Measurements from ENCODE around the gene CLDND2.
A peak's percentile ranks its signal among the peaks of the same experiment; 100 is the strongest.
"Not testable (repeated sequence)": the region's sequence is repeated elsewhere in the genome, so short reads cannot be mapped to it uniquely, and the experiment has no call there.

Gene CLDND2, protein sequence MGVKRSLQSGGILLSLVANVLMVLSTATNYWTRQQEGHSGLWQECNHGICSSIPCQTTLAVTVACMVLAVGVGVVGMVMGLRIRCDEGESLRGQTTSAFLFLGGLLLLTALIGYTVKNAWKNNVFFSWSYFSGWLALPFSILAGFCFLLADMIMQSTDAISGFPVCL

DNA sequence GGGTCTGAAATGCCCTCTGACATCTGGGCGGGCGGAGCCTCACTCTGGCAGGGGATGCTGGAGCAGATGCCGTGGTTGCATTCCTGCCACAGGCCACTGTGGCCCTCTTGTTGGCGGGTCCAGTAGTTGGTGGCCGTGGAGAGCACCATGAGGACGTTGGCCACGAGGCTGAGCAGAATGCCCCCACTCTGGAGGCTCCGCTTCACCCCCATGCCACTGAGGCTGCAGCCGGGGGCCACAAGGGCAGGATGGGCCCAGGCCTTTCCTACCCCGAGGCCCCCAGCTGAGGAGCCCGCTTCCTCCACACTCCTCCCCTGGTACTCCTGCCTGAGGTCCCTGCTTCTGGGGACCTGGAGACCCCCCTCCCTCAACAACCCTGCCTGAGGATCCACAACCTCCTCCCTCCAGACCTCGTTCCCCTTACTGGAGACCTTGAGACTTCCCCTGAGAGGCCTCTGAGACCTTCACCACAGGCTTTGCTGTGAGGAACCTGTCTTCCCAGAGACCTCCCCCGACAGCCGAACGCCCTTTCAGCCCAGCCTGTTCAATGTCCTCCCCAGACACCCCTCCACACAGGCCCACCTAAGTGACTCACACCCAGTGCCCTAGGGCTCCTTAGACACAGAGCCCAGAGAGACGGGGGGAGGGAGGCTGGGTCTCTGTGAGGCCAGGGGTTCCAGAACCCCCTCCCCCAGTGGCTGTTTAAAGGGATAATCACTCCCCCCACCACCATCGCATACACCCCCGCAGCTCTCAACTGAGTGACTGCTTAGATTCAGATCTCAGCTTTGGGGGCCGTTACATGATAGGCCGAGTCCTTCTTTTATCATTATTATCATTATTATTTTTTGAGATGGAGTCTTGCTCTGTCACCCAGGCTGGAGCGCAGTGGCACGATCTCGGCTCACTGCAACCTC is at the start of gene CLDND2:
CLDND2 (minus strand) TSS at position 638 of the 917 bp plus-strand sequence; CDS start at position 212, 426 bp downstream.
- no peak for DNase-seq

DNA sequence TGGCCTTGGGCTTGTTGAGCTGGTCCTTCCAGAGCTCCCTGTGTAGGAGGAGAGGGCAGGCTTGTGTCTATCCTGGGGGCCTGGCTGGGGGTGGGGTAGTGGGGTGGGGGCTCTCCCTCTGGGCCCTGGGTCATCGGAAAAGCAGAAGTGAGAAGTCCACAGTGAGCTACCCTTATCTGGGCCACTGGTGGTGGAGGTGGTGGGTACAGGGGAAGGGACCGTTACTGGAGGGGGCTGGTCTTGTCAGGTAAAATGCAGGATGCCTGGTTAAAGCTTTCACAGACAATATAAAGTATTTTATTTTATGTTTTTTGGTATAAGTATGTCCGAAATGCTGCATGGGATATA is 49.0 kb upstream of the CLDND2 start:
- DNase-seq: no peak

DNA sequence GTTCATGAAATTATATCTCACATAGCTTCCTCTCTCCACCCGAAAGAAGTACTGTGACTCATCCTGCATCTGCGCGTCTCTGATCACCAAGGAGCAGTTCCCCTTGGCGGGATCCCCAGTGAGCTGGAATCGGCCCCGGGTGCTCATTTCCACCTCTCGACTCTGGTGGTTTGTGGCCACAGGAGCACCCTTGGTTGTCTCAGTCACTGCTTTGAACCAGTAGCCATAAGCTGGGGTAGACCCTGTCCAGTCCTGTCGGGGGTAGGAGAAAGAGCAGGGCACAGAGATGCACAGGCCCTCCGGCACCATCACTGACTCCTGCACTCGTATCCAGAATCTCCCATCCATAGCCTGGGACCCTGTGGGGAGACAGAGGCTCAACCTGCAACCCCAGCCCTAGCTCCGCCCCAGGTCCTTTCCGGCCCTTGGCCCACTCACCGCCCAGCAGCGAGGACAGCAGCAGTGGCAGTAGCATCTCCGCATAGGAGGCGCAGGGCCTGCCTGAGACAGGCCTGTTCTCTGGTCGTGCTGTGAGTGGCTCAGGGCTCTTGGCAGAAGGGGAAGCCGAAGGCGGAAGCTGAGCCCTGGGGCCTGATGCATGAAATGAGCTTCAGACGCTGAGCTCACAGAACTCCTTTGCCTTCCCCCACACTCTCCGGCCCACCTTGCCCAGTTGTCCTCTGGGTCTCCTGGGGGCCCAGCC is 48.5 kb upstream of the CLDND2 start, which contains the start of gene SIGLEC10:
SIGLEC10 (minus strand) TSS at position 536 of the 703 bp plus-strand sequence; CDS start at position 475, 61 bp downstream.
- peak; percentile 38 for DNase-seq

DNA sequence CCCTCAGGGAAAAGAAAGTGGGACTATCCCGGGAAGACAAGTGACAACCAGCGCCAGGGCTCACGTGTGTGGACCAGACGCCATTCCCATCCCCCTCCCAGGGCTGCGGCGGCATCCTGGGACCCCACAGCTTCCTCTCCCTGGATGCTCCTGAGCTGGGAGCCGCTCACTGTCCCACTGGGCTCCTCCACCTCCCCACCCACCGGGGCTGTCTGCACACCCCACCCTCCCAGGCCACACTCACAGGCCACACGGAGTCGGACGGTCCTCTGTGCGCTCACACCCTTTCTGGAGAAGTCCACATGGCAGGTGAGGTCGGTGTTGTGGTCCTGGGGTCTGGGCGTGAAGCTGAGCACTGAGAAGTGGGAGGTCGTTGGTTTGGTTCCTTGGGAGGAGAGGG is 47.6 kb upstream of the CLDND2 start:
- not testable (repeated sequence) for DNase-seq

DNA sequence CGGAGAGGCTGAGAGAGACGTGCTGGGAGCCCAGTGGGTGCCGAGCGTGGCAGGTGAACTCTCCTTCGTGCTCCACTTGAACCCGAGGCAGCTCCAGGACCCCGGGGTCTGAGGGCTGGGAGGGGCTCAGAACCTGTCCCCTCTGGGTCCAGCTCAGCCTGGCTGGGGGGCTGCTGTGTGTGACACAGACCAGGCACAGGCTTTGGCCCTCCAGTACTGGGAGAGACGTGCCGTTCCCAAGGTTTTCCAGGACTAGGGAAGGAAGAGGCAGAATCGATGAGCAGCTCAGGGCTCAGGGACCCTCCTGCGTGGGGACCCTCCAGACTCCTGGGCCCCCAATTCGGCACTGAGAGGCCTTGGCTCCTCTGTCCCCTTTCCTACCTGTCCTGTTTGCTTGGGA is 46.4 kb upstream of the CLDND2 start:
- DNase-seq: no peak

DNA sequence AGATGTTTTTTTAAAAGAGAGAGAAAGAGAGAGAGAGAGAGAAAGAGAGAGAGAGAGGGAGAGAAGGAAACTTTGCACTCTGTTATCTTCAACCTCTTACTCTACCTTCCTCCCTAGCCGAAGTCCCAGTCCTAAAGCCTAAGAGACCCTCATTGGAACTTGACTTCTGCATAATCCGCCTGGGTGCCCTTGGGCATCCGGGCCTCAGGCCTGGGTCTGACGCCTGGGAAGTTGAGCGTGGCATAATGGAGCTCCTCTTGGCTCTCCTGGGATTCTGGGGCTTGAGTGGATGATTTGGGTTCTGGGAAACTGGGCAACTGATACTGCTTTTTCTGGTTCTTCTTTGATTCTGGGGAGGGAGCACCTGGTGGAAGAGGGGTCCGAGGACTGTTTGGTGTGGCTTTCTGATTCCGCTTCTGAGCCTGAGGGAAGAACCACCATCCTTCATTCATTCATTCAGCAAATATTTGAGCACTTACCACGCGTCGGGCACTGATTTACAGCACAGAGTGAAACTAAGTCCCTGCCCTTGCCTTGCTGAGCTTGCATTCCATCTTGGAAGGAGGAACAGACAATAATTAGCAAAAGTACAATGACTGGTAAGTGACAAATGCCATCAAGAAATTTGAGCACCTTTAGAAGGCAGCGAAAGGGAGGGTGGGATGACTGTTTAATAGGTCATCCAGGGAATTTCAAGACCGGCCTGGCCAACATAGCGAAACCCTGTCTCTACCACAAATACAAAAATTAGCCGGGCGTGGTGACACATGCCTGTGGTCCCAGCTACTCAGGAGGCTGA is 42.3 kb upstream of the CLDND2 start:
- DNase-seq: no peak

DNA sequence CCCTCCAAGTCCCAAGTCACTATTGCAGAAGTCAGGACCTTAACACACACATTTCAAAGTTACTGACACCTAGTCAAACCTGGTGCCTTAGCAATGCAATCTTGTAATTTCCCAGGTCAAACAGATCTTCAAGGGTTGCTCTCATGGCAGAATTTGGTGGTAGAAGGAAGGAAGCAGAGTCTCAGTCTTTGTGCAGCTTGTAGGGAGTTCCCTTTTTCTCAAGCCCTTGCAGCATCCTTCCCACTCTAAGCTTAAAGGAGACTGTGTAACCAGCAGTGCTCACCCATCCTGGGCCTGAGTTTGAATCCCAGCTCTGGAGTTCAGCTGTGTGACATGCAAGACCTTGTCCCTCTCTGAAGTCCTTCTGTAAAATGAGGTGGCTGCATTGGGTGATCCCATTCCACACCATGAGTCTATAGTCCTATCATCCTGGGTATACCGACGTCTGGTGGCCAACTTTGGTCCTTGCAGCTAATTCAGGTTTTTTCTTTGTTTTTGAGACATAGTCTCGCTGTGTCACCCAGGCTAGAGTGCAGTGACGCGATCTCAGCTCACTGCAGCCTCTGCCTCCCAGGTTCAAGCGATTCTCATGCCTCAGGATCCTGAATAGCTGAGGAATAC is 38.8 kb upstream of the CLDND2 start:
- peak; percentile 54 for DNase-seq

DNA sequence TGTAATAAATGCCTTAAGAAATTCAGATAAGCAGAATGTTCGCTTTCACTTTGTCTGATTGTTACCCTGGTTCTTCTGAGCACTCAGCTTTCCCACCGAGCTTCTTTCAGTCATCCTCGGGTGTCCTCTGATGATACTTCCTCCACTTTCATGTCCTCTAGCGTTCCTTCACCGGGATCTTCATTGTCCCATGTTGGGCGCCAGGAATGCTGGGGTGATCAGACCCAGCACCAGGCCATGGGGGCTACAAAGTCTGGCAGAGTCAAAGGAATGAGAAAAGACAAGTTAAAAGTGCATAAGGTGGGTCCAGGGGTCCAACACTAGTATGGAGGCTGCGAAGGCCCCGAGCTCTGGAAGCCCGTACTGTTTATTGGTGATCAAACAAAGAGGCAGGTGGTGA is 33.3 kb upstream of the CLDND2 start:
- DNase-seq: no peak

DNA sequence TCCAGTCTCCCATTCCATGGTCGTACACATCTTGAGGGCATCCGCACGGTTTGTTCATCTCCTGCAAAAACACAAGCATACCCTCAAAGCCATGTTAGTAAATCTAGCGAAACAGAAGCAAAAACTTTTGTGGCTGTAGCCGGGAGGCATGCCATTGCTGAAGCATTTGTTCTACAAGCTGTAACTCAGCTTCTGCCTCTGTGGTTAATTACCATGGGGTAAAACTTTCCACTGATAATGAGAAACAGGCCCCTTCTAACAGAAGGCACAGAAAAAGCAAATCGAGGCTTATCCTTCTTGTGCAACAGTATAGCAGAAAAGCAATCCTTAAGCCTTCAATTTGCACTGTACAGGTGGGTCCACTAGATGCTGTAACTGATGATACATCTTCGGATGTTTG is 31.1 kb upstream of the CLDND2 start:
- not testable (repeated sequence) for DNase-seq

DNA sequence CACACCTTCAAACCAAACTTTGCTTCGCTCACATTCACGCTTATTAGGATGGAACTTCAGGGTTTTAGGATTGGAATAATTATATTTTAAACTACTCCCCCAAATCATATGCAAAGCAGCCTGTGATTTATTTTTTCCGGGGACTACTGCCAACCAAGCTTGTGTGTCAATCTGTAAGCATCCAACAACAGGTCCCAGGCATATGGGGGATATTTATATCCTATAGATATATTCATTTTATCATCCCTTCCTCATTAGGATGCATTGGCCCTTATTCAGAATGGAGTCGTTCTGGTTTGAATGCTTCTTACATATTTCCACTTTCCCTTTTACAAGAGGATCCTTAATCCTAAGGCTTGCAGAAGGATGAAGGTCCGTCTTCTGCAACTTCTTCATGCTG is 30.4 kb upstream of the CLDND2 start:
- DNase-seq: no peak

DNA sequence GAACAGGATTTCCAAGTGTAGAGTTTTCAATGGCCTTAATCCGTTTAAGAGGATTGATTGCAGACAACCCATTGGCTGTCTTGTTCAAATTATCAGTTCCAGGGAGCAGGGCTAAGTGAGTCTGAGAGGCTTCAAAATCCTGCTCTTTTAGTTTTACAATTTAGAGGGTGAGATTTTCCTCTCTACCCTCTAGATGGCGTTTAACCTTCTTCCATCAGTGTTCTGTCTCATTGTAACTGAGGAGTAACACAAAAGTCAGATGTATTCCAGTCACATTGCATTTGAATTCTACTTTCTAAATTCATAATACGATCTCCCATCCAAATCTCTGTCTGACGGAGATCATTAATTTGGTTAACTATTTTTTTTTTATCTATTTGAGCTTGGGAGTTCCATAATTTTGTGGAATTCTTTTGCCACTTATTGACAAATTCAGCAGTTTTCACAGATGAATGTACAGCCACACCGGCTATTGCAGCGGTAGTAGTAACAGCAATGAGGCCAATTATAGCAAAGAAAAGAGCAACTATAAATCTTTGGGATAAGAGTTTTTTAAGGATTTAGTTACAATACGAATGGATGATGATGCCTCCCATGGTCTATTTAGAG is 29.4 kb upstream of the CLDND2 start:
- DNase-seq: peak; percentile 63

DNA sequence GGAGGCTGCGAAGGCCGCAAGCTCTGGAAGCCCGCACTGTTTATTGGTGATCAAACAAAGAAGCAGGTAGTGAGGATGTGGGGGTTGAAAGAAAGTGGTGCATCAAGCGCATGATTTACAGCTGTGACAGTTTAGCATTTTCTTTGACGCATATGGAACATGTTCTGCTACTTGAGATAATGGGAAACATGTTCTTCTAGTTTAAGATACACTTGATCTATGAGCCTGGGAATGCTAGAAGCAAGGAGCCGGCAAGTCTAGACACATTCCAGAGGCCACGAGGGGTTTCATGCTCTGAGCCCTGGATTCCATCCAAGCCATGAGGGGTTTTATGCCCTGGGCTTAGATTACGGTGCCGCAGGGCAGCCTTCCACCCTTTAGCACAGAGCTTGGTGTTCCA is 28.6 kb upstream of the CLDND2 start:
- not testable (repeated sequence) for DNase-seq

DNA sequence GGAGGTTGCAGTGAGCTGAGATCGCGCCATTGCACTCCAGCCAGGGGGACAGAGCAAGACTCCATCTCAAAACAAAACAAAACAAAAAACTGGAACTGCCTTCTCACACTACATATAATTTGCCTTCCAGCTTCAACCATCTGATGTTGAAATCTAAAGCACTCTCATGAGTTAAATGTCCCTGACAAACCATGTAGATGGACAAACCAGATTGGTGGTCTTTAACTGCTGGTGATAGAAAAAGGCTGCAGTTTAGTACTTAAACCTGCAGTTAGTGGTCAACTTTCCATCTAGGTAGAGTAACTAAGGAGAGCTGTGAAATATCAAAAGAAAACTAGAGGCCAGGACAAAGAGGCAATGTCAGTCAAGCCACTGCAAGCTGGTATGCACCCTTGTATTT is 27.4 kb upstream of the CLDND2 start:
- no peak for DNase-seq

DNA sequence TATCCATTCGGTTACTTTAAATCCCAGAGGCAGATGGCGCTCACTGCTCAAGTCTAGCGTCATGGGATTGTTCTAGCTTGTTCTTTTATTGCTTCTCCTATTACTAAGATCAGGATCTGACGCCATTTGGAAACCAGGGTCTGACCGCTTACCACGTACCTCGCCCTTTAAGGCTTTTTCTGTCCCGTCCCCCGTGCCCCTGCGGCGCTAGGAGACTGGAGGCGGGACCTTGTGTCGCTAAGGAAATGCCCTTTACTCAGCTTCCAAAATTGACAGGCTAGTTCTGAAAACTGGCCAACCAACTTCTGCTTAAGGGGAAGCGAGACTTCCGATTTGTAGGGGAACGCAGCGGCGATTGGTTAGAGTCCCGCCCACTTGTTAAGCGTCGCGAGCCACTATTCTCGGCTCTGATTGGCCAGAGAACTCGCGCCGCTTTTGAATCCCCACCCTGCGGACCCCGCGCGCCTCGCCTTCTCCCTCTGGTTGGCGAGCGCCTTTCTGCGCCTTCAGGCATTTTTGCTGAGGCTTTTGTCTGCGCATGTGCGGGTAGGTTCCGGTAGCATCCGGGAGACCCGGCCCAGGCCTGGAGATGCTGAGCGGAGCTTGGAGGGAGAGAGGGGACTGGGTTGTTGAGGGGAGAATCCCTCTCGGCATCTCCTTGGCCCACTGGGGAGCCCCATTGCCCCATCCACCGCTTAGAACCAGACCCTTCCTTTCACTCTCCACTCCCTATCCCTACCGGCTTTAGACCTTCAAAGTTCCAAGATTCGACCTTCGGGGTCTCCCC is 25.4 kb upstream of the CLDND2 start:
- peak; percentile 100 for DNase-seq

DNA sequence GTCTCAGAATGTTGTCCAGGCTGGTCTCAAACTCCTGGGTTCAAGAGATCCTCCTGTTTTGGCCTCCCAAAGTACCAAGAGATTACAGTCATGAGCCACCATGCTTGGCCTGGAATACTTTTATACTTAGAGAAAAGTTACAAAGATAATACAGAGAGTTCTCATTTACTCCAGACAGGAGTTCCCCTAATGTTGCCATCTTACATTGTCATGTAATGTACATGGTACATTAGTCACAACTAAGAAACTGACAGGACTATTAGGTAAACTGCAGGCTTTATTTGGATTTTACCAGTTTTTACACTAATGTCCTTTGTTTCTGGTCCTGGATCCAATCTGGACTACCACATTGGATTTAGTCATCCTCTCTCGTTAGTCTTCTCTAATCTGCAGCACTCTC is 23.9 kb upstream of the CLDND2 start:
- DNase-seq: no peak

DNA sequence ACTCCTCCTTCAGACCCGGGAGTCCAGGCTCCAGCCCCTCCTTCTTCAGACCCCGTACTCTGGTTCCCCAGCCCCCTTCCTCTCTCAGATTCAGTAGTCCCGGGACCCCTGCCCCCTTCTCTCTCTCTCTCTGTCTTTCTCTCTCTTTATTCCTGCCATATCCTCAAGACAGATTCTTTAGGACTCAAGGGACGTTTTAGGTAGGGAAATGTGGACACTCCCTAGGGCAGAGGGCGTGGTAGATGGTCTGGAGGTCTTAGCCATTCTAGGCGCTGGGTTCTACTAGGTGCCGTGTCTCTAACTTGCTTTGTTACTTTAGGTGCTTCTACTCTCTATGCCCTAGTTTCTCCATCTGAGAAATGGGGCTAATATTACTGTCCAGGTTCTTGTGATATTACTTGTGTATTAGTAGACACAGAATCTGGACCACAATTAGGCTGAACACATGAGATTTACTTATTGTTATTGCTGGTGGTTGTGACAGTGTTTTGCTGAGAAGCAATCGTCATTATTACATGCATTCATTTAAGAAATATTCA is 22.3 kb upstream of the CLDND2 start:
- DNase-seq: no peak

DNA sequence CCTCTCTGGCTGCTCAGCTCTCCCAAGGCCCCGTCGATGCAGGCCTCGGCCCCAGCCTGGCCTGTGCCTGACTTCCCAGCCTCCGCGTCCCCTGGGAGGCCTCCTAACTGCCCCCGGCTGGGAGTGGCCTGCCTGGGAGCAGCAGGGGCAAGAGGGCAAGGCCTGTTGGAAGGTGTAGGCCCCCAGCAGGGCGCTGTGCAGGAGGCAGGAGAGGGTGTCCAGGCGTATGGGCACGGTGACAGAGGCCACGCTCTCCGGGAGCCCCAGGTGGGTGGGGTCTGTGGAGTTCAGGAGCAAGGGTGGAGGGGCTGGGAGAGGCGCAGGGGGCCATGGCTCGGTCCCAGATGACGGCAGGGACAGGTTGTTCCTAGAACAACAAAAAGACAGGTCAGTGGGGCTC is 20.3 kb upstream of the CLDND2 start:
- no peak for DNase-seq

DNA sequence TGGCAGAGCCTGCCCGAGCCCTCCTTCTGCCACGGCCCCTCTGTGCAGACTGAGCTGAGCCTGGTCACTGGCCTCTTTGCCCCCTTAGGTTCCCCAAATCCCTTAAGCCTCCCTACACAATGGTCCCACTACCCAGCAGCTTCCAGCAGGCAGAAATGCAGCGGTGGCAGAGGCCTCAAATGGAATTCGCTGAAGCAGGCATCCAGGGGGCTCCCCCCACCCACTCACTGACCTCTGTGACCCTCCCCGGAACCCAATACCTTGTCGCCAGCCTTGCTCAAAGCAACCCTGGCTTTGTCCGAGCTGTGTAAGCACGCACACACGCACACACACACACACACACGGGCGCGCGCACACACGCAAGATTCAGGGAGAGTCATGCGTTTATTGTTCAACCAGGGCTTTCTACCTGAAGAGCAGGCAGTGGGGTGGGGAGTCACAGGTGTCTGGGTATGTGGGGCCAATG is 19.2 kb upstream of the CLDND2 start, which contains the start of gene LIM2:
LIM2 (minus strand) TSS at position 51 of the 466 bp plus-strand sequence. CDS start 531 bp downstream, outside the sequence.
- DNase-seq: no peak

DNA sequence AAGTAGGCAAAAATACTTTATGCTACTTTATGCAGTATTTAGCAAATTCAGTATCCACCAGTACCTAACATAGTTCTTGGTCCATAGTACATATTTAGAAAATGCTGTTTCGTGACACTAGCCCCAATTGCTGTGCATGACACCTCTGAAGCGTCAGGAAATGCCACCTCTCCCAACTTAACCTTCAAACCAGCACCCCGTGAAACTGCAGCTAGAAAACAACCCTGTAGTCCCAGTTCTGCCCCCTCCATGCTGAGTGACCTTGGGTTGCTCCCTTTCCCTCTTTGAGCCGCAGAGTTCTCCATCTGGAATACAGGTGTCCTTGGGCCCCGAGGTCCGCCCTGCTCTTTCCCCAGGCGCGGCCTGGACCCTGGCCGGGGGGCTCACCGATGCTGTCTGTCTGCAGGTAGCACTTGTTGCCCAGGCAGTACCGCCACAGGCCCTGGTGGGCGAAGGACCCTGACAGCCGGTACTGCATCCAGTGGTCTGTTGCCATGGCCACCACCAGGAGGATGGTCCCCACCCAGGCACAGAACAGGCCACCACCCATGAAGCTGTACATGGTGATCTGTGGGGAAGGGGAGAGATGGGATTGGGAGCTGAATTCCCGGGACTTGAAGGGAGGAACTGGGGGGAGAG is 18.2 kb upstream of the CLDND2 start:
- DNase-seq: no peak

DNA sequence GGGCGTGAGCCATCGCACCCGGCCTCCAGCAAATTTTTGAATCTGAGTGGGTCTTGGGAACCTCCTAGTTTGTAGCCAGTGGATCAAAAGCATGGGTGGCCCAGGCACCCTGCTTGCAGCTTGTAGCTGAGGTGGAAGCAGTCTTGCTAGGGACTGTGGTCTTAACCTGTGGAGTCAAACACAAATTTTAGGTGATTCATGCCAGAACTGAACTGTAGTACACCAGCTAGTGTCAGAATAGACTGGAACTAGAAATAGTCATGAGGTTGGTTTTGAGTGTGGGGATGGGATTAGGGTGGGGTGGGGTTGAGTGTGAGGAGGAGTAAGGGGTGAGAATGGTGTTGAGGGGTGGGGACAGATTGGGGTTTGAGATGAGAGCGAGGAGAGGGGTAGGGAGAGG is 13.2 kb upstream of the CLDND2 start:
- no peak for DNase-seq
